ENCODE measurements around the gene TEKT3.

The TEKT3 gene

DNA sequence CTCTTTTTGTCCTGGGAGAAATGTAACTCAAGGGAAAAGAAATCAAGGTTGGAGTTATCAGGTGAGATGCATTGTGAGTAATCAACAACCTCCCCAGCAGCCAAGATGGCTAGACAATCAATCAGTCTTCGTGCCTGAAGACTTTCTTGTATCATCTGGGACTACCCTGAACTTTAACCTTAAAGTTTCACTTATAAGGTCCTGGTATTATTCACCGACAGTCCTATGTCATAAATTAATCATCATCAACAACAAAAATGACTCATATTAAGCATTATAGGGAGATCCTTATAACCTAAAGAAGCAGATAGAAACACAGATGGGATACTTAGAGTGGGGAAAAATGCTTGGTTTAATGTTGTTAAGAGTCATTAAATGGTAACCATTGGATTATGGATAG is 7.7 kb upstream of the TEKT3 start:
- no peak for DNase-seq (ENCODE audit: low spot score)

DNA sequence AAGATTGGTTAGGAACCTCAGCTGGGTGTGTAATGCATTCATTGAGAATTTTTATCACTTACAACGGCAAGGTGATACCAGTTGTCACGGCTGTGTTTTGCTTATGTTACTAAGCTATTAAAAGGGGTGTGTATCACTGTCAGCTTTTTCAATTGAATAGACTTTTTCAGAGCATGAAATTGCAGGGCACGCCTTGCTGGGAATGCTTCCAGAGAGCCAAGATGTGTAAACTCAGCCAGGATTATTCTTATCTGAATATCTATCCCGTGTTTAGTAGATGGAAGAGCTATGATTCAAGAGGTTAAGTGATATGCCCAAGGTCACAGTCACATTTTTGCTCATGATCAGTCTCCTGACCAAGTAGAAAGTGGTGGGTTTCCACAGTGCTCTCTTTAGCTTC is 6.6 kb upstream of the TEKT3 start:
- no peak for DNase-seq (ENCODE audit: low spot score)

DNA sequence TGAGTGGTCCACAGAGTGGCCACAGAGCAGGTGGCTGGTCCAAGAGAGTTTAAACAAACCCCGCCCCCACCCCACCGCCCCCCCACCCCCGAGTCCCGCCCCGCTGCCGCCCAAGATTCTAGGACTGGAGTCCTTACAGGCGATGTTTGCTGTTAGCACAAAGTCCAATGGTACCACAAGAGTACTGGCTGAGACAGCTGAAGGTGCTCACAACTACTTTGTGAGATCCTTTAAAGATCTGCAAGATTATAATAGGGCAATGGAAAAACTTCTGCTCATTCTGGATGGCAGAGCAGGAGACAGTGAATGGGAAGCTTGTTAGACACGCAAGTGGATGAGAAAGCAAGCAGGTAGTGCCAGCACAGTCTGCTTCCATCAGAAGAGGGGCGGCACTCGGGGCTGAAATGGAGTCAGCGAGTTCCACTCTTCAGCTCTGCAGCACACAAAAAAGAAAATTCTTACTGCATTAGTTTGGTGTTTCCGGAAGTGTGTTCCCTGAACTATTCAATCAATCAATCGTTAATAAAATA is 4.7 kb upstream of the TEKT3 start:
- no peak for DNase-seq (ENCODE audit: low spot score)

DNA sequence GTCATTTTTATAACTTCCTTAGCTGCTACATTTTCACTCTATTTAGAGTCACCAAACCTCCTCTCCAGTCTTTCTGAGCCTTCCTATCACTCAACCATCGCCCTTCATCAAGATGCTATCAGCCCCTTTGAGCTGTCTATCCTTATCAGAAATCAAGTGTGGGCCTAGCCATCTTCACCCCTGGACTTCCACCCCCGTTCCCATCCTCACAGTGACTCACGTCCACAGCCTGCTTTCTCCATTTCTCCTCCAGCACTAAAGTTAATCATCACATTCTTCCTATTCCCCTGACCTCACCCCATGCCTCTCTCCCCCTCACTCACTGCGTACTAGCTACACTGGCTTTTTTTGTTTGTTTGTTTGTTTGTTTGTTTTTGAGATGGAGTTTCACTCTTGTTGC is 2.4 kb upstream of the TEKT3 start:
- no peak for DNase-seq (ENCODE audit: low spot score)

DNA sequence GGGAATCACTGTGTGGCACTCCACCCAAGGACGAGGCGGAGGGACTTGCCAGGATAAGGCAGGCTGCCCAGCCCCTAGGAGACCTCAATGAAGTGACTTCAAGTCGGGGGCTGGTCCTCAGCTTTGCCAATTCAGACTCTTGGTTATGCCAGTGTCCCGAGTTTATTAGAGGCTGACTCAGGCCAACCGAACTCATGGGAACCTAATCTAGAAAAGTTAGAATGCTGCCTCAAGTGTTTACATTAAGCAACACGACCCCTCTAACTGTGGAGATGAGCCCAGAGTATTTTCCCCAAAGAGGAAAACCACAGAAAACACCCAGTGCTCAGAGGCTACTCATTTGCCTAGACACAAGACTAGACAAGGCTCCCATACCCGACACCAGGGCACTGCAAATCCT is 1.1 kb upstream of the TEKT3 start:
- DNase-seq (ENCODE audit: low spot score) = no peak

DNA sequence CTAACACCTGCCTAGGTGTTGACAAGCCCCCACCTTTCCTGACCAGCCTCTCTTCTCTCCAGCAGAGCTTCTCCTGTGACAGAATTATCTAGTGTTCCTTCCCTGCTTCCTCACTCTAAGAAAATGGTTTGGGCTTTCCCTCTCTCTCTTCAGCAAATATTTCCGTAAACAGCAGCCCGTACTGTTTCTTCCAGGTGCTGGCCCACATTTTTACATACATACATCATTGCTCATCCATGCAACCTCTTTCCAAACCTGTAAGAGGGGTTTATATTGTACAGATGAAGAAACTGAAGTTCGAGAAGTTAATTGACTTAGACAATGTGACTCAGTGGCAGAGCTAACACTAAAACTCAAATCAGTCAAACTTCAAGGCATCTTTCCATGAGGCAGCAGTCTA is 569 bp upstream of the TEKT3 start:
- no peak for DNase-seq (ENCODE audit: low spot score)

DNA sequence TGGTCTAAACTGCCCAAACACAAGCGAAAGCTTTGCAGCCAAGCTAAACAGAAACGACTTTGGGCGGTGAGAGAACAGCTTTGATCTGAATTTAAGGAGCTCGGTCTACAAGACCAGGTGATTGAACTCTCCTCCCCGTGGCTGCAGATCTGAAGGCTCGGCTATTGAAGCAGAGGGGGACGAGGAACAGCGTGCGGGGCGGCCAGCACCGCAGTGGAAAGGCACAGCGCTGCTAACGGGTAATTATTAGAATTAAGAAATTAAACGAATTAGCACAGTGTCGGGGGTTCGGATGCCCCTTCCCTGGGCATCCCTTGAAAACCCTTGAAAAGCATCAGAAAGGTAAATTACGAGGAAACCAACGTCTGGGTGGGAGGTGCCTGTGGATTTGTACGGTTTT is 431 bp downstream of the TEKT3 start:
- no peak for DNase-seq (ENCODE audit: low spot score)

DNA sequence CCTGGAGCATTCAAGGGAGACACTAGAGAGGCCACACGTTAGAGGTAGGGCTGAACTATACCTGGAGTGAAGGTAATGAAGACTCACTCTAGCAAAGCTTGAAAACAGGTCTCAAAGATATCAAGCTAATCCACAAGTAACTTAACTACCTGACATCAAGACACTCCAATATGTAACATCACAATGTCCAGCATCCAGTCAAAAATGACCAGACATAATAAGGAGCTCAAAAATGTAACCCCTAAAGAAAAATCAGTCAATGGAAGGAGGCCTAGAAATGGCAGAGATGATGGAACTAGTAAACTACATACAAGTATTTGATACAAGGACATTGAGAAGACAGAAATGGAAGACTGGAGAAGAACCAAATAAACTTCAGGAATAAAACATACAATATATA is 6.0 kb downstream of the TEKT3 start:
- DNase-seq (ENCODE audit: low spot score) = no peak

DNA sequence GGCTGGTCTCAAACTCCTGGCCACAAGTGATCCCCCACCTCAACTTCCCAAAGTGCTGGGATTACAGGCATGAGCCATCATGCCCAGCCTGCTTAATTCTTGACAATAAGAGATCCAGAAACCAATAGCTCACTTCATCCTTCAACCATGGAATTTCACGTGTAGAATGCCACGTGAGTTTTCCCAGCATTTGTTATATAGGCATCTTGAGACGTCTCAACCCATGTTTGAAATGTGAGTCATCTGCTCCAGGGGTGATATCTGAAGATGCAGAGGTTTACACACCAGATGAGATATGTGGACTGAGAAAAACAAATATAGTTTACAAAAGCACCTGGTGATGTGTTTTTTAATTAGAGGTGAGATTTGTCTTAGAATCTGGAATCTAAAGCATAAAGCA is 7.1 kb downstream of the TEKT3 start:
- no peak for DNase-seq (ENCODE audit: low spot score)

DNA sequence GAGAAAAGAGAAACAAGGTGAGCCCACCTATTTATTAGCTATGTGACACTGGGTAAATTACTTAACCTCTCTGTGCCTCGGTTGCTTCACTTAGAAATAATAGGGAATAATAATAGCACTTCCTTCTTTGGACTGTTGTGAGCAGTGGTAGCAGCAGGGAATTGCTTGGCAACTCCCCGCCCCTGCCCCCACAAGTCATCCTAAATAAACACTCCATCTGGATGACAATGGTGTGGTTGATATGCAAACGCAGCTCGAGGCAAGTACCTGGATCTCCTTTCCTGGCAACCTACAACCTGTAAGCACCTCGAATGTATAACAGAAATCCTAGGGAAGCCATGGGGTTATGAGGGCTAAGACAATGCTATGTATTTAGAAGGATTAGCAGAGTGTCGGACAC is 9.1 kb downstream of the TEKT3 start:
- DNase-seq (ENCODE audit: low spot score) = no peak

DNA sequence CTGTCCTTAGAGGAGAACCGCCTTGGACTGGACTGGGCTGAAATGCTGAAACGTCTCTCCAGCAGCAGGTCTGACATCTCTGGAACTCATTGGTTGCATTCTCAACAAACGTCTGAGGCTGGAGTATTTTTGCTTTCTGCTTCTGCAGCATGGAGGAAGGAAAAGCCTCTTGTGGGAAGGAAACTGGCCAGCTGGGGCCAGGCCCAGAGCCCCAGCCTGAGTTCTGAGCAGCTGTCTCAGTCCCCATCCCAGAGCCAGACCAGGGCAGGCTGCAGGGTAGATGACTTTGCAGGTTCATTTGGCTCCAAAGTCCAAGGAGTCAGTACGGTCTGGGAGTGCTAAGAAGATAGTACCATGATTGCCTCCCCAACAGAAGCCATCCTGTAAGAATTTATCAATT is 18.3 kb downstream of the TEKT3 start:
- no peak for DNase-seq (ENCODE audit: low spot score)

- DNase-seq (ENCODE audit: low spot score) = no peak
Measured at GRCh38 chr17:15321556-15322251, 19.7 kb downstream of the TEKT3 start.

DNA sequence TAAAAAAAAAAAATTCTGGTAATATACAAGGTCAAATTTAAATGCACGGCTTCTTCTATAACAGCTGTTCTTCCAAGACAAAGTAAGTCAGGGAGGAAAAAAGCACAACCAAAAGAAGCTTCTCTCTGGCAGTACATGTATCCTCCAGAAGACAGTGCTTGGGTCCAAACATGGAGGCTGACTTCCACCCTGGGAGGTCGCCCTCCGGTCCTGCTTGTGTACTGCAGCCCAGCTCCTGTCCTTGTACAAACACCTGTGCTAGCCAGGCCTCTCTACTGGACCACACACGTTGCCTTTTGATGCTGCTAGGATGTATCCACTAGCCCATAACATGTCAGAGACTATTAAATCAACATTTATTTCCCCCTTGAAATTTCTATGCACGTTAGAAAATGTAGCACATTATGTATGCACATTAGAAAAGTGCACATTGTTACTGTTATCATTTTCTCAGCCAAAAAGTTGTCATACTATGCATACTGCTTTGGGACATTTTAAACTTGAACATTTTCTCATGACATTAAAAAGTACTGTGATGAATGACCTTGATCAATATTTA is 21.9 kb downstream of the TEKT3 start:
- DNase-seq (ENCODE audit: low spot score) = no peak

DNA sequence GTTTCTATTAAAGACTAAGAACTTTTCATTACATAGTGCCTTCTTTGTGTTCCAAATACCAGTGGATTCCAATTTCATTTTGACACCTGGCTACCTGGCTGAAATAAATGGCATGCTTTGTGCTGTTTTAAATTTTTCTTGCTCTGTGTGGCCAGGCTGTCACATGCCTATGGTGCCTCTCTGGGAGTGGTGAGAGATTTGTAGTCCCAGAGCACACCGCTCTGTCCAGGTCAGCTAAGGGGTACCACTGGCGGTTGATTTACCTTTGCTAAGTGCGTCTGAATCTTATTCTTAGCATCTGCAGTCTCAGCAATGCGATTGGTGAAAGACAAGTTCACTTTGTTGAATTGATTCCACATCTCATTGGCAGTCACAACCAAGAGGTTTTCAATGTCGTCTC is 29.4 kb downstream of the TEKT3 start:
- DNase-seq (ENCODE audit: low spot score) = no peak

- no peak for DNase-seq (ENCODE audit: low spot score)
Measured at GRCh38 chr17:15309793-15310192, 31.6 kb downstream of the TEKT3 start.

- no peak for DNase-seq (ENCODE audit: low spot score)
Measured at GRCh38 chr17:15309236-15309635, 32.2 kb downstream of the TEKT3 start.

DNA sequence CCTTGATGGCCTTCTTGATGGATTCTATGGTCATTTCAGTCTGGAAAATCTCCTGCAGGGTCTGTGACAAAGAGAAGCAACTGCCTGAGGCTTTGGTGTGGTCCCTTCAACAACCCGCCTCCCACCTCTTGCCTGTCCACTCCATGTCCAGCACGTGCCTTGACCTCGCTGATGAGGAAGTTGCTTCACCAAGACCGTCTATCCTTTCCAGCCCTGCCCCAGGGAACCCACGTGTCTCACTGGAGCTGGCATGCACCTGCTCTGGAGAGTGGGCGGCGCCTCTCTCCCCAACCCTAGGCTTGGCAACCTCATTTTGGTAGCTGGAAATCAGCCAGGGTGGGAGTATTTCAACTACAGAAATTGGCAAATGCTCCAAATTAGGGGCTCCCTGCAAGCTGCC is 32.6 kb downstream of the TEKT3 start:
- DNase-seq (ENCODE audit: low spot score) = no peak

DNA sequence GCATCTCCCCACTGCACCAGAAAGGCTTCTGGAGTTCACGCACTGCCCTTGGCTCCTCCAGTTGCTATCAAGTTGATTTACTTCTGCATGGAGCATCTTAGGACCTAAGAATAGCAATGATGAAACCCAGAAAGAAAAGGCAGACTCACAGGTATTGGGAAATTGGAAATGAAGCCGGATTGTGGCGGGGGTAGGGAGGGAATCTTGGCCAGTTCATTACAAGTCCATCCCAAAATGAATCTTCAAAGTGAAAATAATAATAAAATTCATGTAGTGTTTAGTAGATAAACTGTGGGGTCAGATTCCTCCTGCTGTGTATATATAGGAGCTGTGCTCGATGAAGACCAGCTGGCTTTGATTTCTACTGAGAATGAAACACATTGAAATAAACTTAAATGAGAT is 33.7 kb downstream of the TEKT3 start:
- no peak for DNase-seq (ENCODE audit: low spot score)

GRCh38 chr17:15303851-15304250 is 37.5 kb downstream of the TEKT3 start:
- DNase-seq (ENCODE audit: low spot score) = no peak

GRCh38 chr17:15303268-15303667 is 38.1 kb downstream of the TEKT3 start:
- DNase-seq (ENCODE audit: low spot score) = no peak

GRCh38 chr17:15301845-15302244 is 39.6 kb downstream of the TEKT3 start:
- no peak for DNase-seq (ENCODE audit: low spot score)

DNA sequence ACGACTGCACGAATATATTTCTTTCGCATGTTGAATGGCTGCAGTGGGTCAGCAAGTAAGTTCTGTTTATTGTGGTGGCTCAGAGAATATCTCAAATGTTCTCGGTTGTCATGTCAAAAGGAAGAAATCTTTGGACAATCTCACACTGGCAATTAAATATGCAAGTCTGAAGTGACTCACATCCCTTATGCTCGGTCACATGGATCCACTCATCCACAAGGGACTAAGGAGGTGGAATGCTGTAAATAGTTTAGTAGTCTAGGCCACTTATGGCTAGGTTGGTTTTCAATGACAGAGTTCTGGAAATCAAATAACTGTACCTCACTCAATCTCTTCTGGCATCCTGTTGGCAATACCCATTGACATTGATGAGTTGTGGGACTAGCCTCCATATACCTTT is 43.2 kb downstream of the TEKT3 start:
- DNase-seq (ENCODE audit: low spot score) = no peak

DNA sequence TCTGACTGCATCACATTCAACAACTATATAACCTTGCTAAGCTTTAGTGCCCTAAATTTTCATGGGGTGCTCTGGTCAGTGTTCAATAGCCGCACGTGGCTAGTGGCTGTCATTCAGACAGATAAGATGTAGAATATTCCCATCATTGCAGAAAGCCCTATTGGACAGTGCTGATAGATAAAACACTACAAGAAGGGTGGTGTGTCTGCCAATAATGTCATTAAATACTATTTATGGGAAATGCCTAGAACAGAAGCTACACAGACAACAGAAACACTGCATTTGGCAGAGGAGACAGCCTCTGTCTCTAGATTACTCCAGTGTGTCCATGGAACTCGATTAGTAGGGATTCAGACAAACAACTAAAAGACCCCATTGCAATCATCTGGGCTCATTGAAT is 47.8 kb downstream of the TEKT3 start:
- no peak for DNase-seq (ENCODE audit: low spot score)

DNA sequence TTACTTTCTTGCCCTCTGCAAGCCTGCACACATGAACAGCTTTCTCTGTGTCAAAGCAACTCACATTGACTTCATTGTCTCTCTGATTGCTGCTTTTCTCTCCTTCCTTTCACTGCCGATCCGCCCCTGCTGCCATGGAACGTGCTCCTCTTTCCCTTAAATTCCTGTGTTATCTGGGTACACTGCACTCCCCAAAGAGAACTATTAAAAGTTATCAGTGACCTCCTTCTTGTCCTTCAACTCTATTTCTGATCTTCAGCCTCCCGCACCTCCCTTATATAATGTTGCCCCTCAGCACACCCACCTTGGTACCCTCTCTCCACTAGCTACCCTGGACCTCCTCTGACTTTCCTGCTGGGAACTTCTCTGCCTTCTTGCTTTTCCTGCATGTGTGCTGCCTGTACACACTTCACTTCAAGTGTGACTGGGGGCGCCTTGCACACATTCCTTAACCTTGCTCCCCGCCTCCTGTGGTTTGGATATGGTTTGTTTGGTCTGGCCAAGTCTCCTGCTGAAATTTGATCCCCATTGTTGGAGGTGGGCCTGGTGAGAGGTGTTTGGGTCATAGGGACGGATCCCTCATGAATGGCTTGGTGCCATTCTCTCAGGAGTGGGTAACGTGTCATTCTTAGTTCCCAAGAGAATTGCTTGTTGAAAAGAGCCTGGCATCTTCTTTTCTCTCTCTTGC is 49.6 kb downstream of the TEKT3 start:
- no peak for DNase-seq (ENCODE audit: low spot score)

Measured in left forelimb (tissue), 1 donor.